Neural progenitor cell (in vitro differentiated cells): ENCODE measurements around the gene SEC14L1. TPM values are rescaled to one million over a fixed set of nuclear protein-coding genes. Genes with fewer than 3 reads are reported as not detected.
A peak's percentile ranks its signal among the peaks of the same experiment; 100 is the strongest.

Experiments used
- DNase-seq: peaks from one replicate; pipeline ENCODE4 v3.0.0-alpha.2; 2016; ENCODE audit warnings: low spot score
- H2AFZ ChIP-seq: fragments of 200-600 bp; sonication (generic); replicated peaks from 2 replicates; pipeline ENCODE4 v1.6.1; 2016; ENCODE audit warnings: antibody characterized with exemption
- H3F3A ChIP-seq: fragments of 200-600 bp; sonication (generic); 2 replicates; pipeline ENCODE4 v1.6.1; 2016; ENCODE audit warnings: antibody characterized with exemption, low read depth
- H3K27ac ChIP-seq: fragments of 200-600 bp; sonication (generic); 2 replicates; pipeline ENCODE4 v1.5.1; 2016; ENCODE audit warnings: mild to moderate bottlenecking
- H3K27me3 ChIP-seq: fragments of 200-600 bp; sonication (generic); 2 replicates; pipeline ENCODE4 v1.6.1; 2016; ENCODE audit warnings: mild to moderate bottlenecking, moderate library complexity
- H3K36me3 ChIP-seq: fragments of 200-600 bp; sonication (generic); 2 replicates; pipeline ENCODE4 v1.5.1; 2016
- H3K4me1 ChIP-seq: fragments of 200-600 bp; sonication (generic); 2 replicates; pipeline ENCODE4 v1.6.1; 2016; ENCODE audit warnings: mixed run types
- H3K4me2 ChIP-seq: fragments of 200-600 bp; sonication (generic); 2 replicates; pipeline ENCODE4 v1.6.1; 2016
- H3K4me3 ChIP-seq: fragments of 200-600 bp; sonication (generic); 2 replicates; pipeline ENCODE4 v1.5.1; 2016
- H3K79me2 ChIP-seq: fragments of 200-600 bp; sonication (generic); 2 replicates; pipeline ENCODE4 v1.6.1; 2016; ENCODE audit warnings: low read depth
- H3K9ac ChIP-seq: fragments of 200-600 bp; sonication (generic); 2 replicates; pipeline ENCODE4 v1.6.1; 2016
- H3K9me3 ChIP-seq: fragments of 200-600 bp; sonication (generic); 2 replicates; pipeline ENCODE4 v1.5.1; 2016; ENCODE audit warnings: low read depth
- H4K20me1 ChIP-seq: fragments of 200-600 bp; sonication (generic); 2 replicates; pipeline ENCODE4 v1.6.1; 2016; ENCODE audit warnings: low read depth
- H3K27ac Mint-ChIP-seq: 3 replicates; pipeline ENCODE4 v1.8.0; 2021; ENCODE audit warnings: mixed read lengths
- H3K27me3 Mint-ChIP-seq: 2 replicates; pipeline ENCODE4 v1.8.0; 2022; ENCODE audit warnings: low read depth, mild to moderate bottlenecking, inconsistent platforms, moderate library complexity, mixed read lengths; ENCODE audit not compliant: insufficient read depth
- H3K36me3 Mint-ChIP-seq: 3 replicates; pipeline ENCODE4 v1.8.0; 2021; ENCODE audit warnings: mixed read lengths
- H3K4me1 Mint-ChIP-seq: 3 replicates; pipeline ENCODE4 v1.8.0; 2021; ENCODE audit warnings: mixed read lengths
- H3K4me3 Mint-ChIP-seq: 3 replicates; pipeline ENCODE4 v1.8.0; 2021; ENCODE audit warnings: mild to moderate bottlenecking, moderate library complexity, mixed read lengths
- H3K9me3 Mint-ChIP-seq: 3 replicates; pipeline ENCODE4 v1.8.0; 2020; ENCODE audit warnings: mixed read lengths
- EZH2 ChIP-seq: fragments of 200-600 bp; sonication (generic); IDR thresholded peaks from 2 replicates; pipeline ENCODE4 v1.6.1; 2017; ENCODE audit warnings: antibody characterized with exemption, mild to moderate bottlenecking, moderate library complexity
- EZH2phosphoT487 ChIP-seq: fragments of 200-600 bp; sonication (generic); IDR thresholded peaks from 2 replicates; pipeline ENCODE4 v1.6.1; 2017; ENCODE audit warnings: antibody characterized with exemption
- total RNA-seq: library from RNA; depleted of rRNA; stranded (reverse); fragments of >200 nt; gene quantifications from 2 replicates; pipeline ENCODE4 v1.2.3, GENCODE V29; 2015; ENCODE audit warnings: low replicate concordance
- TF ChIP-seq, protein P1 (sequence below): fragments of 200-600 bp; sonication (generic); IDR thresholded peaks from 2 replicates; pipeline ENCODE4 v1.5.1; 2017; ENCODE audit warnings: antibody characterized with exemption, mild to moderate bottlenecking

The SEC14L1 gene
- total RNA-seq, 1 donor from 2014 or later = 75.0 TPM

GRCh38 chr17:77163001-77163400 is 22.2 kb downstream of the SEC14L1 start:
- H3K4me3 Mint-ChIP-seq = no peak overlapping the region
- DNase-seq = no peak
- Histone ChIP-seq H3K4me1 (peaks cover 63% of the 10 kb centered on the region), H3K4me3 (no peak overlapping the region), H3K36me3 (no peaks in the 10 kb centered on the region), H3K4me2 (peak overlapping the region; percentile 69), H3K9me3 (no peaks in the 10 kb centered on the region), H2AFZ (no peak overlapping the region), H3K27ac (no peak overlapping the region), H4K20me1 (peaks cover 32% of the 10 kb centered on the region), H3F3A (peaks cover 45% of the 10 kb centered on the region), H3K9ac (no peak overlapping the region), H3K27me3 (no peaks in the 10 kb centered on the region), H3K79me2 (peaks cover 69% of the 10 kb centered on the region)
- peaks cover 20% of the 10 kb centered on the region for H3K36me3 Mint-ChIP-seq
- H3K4me1 Mint-ChIP-seq = peaks cover 48% of the 10 kb centered on the region
- H3K9me3 Mint-ChIP-seq = peaks cover 16% of the 10 kb centered on the region
- TF ChIP-seq, protein P1, sequence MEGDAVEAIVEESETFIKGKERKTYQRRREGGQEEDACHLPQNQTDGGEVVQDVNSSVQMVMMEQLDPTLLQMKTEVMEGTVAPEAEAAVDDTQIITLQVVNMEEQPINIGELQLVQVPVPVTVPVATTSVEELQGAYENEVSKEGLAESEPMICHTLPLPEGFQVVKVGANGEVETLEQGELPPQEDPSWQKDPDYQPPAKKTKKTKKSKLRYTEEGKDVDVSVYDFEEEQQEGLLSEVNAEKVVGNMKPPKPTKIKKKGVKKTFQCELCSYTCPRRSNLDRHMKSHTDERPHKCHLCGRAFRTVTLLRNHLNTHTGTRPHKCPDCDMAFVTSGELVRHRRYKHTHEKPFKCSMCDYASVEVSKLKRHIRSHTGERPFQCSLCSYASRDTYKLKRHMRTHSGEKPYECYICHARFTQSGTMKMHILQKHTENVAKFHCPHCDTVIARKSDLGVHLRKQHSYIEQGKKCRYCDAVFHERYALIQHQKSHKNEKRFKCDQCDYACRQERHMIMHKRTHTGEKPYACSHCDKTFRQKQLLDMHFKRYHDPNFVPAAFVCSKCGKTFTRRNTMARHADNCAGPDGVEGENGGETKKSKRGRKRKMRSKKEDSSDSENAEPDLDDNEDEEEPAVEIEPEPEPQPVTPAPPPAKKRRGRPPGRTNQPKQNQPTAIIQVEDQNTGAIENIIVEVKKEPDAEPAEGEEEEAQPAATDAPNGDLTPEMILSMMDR = no peak
- TF ChIP-seq EZH2phosphoT487 = no peak
- H3K27ac Mint-ChIP-seq = peak overlapping the region; percentile 8
- peaks cover under 1% of the 10 kb centered on the region for H3K27me3 Mint-ChIP-seq

DNA sequence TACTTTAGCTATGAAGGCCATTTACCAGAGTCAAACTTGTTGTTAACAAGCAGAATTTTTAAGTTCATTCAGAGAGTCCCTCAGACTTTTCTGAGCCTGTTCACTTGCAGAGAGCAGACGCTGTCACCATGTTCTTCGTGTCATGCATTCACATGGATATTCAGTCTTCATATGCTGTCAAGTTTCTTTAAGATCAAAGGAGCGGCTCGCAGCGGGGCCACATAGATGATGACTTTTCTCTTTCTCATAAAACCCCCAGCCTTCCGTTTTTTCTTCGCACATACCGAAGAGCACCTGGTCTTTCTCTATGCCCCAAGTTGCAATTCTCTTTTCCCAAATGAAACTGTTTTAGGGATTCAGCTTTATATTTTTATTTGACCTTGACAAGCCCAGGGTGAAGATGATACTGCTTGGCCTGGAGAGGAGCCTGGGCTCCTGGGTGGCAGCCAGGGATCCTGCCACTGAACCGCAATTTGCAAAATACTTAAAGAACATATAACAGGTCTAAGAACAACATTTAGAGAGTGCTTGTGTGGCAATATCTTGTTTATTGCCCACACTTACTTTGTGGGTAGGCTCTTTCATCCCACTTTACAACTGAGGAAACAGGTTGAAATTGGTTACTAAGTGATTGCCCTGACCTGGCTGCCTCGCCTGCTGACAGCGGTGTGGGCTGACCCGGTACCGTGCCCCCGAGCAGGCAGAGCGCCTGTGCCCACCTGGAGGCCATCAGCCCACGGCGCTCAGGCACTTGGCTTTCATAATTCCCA is 22.9 kb downstream of the SEC14L1 start:
- H3K4me1 Mint-ChIP-seq = peaks cover 48% of the 10 kb centered on the region
- Histone ChIP-seq H3K27ac (peak overlapping the region; percentile 96), H3K36me3 (no peaks in the 10 kb centered on the region), H3K4me2 (peak overlapping the region; percentile 69), H3K79me2 (peaks cover 70% of the 10 kb centered on the region), H3K27me3 (no peaks in the 10 kb centered on the region), H4K20me1 (peaks cover 32% of the 10 kb centered on the region), H2AFZ (no peak overlapping the region), H3K4me3 (peak overlapping the region; percentile 25), H3K9ac (no peak overlapping the region), H3K9me3 (no peaks in the 10 kb centered on the region), H3K4me1 (peaks cover 70% of the 10 kb centered on the region), H3F3A (peaks cover 45% of the 10 kb centered on the region)
- H3K27me3 Mint-ChIP-seq = no peaks in the 10 kb centered on the region
- peak overlapping the region; percentile 20 for H3K4me3 Mint-ChIP-seq
- peaks cover 18% of the 10 kb centered on the region for H3K36me3 Mint-ChIP-seq
- TF ChIP-seq EZH2phosphoT487 (no peak), EZH2 (no peak)
- TF ChIP-seq, protein P1 = no peak
- peak overlapping the region; percentile 39 for H3K27ac Mint-ChIP-seq
- no peak for DNase-seq
- H3K9me3 Mint-ChIP-seq = peaks cover 19% of the 10 kb centered on the region

DNA sequence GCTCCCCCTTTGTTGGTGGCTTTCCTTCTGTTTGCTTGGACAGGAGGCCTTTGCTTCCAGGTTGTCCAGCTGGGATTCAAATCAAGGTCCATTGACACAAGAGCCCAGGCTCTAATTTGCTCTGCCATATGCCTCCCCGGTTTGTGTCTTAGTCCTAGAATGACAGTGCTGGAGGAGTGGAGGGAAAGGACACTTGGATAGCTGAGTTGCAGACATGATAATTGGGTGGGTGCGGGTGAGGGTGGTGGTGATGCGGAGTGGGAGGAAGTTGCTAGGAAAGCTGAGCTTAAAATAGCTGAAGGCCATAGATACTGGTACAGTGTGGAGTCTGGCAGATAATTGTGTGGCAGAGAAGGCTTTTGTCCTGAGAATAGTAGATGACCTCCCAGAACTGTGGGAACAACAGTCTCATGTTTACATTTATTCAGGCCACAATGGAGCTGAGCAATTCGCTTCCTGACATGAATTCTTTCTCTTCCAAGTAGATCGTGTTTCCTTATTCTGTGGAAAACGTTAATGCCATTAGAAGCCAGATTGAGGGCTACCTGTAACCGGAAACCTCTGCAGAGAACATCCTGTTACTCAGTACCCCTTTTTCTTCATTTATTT is 23.8 kb downstream of the SEC14L1 start:
- Histone ChIP-seq H2AFZ (no peak overlapping the region), H3K27ac (peak overlapping the region; percentile 96), H3K79me2 (peaks cover 74% of the 10 kb centered on the region), H3F3A (peaks cover 51% of the 10 kb centered on the region), H3K27me3 (no peaks in the 10 kb centered on the region), H3K9ac (no peak overlapping the region), H3K4me1 (peaks cover 79% of the 10 kb centered on the region), H4K20me1 (peaks cover 32% of the 10 kb centered on the region), H3K4me3 (peak overlapping the region; percentile 25), H3K36me3 (no peaks in the 10 kb centered on the region), H3K4me2 (peak overlapping the region; percentile 69), H3K9me3 (no peaks in the 10 kb centered on the region)
- peak overlapping the region; percentile 81 for H3K27ac Mint-ChIP-seq
- H3K4me1 Mint-ChIP-seq = peaks cover 48% of the 10 kb centered on the region
- TF ChIP-seq EZH2 (no peak), EZH2phosphoT487 (no peak)
- TF ChIP-seq, protein P1 = no peak
- peak; percentile 65 for DNase-seq
- H3K36me3 Mint-ChIP-seq = peaks cover 25% of the 10 kb centered on the region
- no peaks in the 10 kb centered on the region for H3K27me3 Mint-ChIP-seq
- H3K9me3 Mint-ChIP-seq = peaks cover 26% of the 10 kb centered on the region
- H3K4me3 Mint-ChIP-seq = peak overlapping the region; percentile 72
